ENCODE results near the gene CHST4.
"Not testable (repeated sequence)": the region's sequence is repeated elsewhere in the genome, so short reads cannot be mapped to it uniquely, and the experiment has no call there.

CHST4 gene

GRCh38 chr16:71572497-71573116 is 46.4 kb downstream of the CHST4 start:
- no peak for DNase-seq

- DNase-seq, result no peak
Measured at GRCh38 chr16:71573387-71574094, 47.3 kb downstream of the CHST4 start.

GRCh38 chr16:71574702-71575101 is 48.5 kb downstream of the CHST4 start:
- no peak for DNase-seq

GRCh38 chr16:71576971-71577370 is 50.7 kb downstream of the CHST4 start, which contains the start of gene TAT:
TAT (minus strand) TSS chr16:71577092; CDS start chr16:71576415, 677 bp downstream.
- DNase-seq, result no peak

GRCh38 chr16:71582553-71582848 is 56.3 kb downstream of the CHST4 start:
- DNase-seq, result not testable (repeated sequence)

GRCh38 chr16:71584543-71585317 is 58.5 kb downstream of the CHST4 start:
- DNase-seq, result no peak

- no peak for DNase-seq
Measured at GRCh38 chr16:71585318-71585703, 59.1 kb downstream of the CHST4 start.
